GM23338 (cell line): ENCODE results near the gene NOP9. TPM values are rescaled to one million over a fixed set of nuclear protein-coding genes. Genes with fewer than 3 reads are reported as not detected.

ENCODE experiments used
- ATAC-seq: fragments of 200-7000 bp; cut with Tn5 transposase; 3 replicates; pipeline ENCODE4 v1.9.1; 2020
- DNase-seq: peaks from one replicate; pipeline ENCODE4 v3.0.0-alpha.2; 2015; ENCODE audit warnings: low spot score
- H2AFZ ChIP-seq: fragments of 200-600 bp; sonication (generic); 2 replicates; pipeline ENCODE4 v1.8.0; 2016; ENCODE audit warnings: antibody characterized with exemption, mild to moderate bottlenecking, moderate library complexity
- H3F3A ChIP-seq: fragments of 200-600 bp; sonication (generic); replicated peaks from 2 replicates; pipeline ENCODE4 v1.8.0; 2017; ENCODE audit warnings: antibody characterized with exemption, mixed run types, low read depth
- H3K27ac ChIP-seq: fragments of 200-600 bp; sonication (generic); 2 replicates; pipeline ENCODE4 v1.6.1; 2016; ENCODE audit warnings: low read depth
- H3K27me3 ChIP-seq: fragments of 200-600 bp; sonication (generic); 2 replicates; pipeline ENCODE4 v1.8.0; 2016; ENCODE audit warnings: mild to moderate bottlenecking, mixed run types, moderate library complexity; ENCODE audit not compliant: insufficient read depth
- H3K36me3 ChIP-seq: fragments of 200-600 bp; sonication (generic); 2 replicates; pipeline ENCODE4 v1.8.0; 2016; ENCODE audit warnings: mild to moderate bottlenecking; ENCODE audit not compliant: insufficient read depth
- H3K4me1 ChIP-seq: fragments of 200-600 bp; sonication (generic); 2 replicates; pipeline ENCODE4 v1.8.0; 2016; ENCODE audit warnings: mild to moderate bottlenecking, moderate library complexity; ENCODE audit not compliant: insufficient read depth
- H3K4me2 ChIP-seq: fragments of 200-600 bp; sonication (generic); 2 replicates; pipeline ENCODE4 v1.7.1; 2017; ENCODE audit warnings: mixed run types
- H3K4me3 ChIP-seq: fragments of 200-600 bp; sonication (generic); 2 replicates; pipeline ENCODE4 v1.6.1; 2016; ENCODE audit warnings: mixed run types
- H3K79me2 ChIP-seq: fragments of 200-600 bp; sonication (generic); replicated peaks from 2 replicates; pipeline ENCODE4 v1.8.0; 2017; ENCODE audit warnings: mild to moderate bottlenecking; ENCODE audit not compliant: insufficient read depth
- H3K9me2 ChIP-seq: fragments of 200-600 bp; sonication (generic); 2 replicates; pipeline ENCODE4 v1.8.0; 2017; ENCODE audit not compliant: insufficient read depth
- H4K20me1 ChIP-seq: fragments of 200-600 bp; sonication (generic); replicated peaks from 2 replicates; pipeline ENCODE4 v1.8.0; 2017; ENCODE audit warnings: mild to moderate bottlenecking; ENCODE audit not compliant: insufficient read depth
- H3K27ac Mint-ChIP-seq: 2 replicates; pipeline ENCODE4 v1.8.0; 2020; ENCODE audit warnings: inconsistent platforms, mild to moderate bottlenecking, moderate library complexity, mixed read lengths
- H3K27me3 Mint-ChIP-seq: 3 replicates; pipeline ENCODE4 v1.8.0; 2022; ENCODE audit warnings: low read depth, mild to moderate bottlenecking, moderate library complexity, mixed read lengths, inconsistent platforms; ENCODE audit not compliant: insufficient read depth, poor library complexity
- H3K36me3 Mint-ChIP-seq: 3 replicates; pipeline ENCODE4 v1.8.0; 2021; ENCODE audit warnings: low read depth, mild to moderate bottlenecking, inconsistent platforms, moderate library complexity, mixed read lengths
- H3K4me1 Mint-ChIP-seq: 3 replicates; pipeline ENCODE4 v1.8.0; 2020; ENCODE audit warnings: mild to moderate bottlenecking, inconsistent platforms, mixed read lengths
- H3K4me3 Mint-ChIP-seq: 3 replicates; pipeline ENCODE4 v1.8.0; 2021; ENCODE audit warnings: moderate library complexity, mild to moderate bottlenecking, inconsistent platforms, mixed read lengths
- H3K9me3 Mint-ChIP-seq: 3 replicates; pipeline ENCODE4 v1.8.0; 2020; ENCODE audit warnings: moderate library complexity, mild to moderate bottlenecking, inconsistent platforms, mixed read lengths
- CREB1 ChIP-seq: fragments of 250-450 bp; sonication (Bioruptor Pico); IDR thresholded peaks from 2 replicates; pipeline ENCODE4 v1.5.0; 2020; ENCODE audit warnings: low read depth, mild to moderate bottlenecking, moderate library complexity
- CTCF ChIP-seq, 2 experiments: fragments of 200-600 bp in 1 of 2; sonication (generic) in 1 of 2; conservative IDR thresholded peaks; 2 replicates each; pipeline versions ENCODE4 v1.5.1 to v1.6.1; 2016 to 2017; ENCODE audit warnings: antibody characterized with exemption in 2 of 2, low read depth in 2 of 2, mild to moderate bottlenecking in 2 of 2, moderate library complexity in 1 of 2
- EZH2 ChIP-seq: fragments of 200-600 bp; sonication (generic); IDR thresholded peaks from one replicate; pipeline ENCODE4 v1.8.0; 2017; ENCODE audit warnings: antibody characterized with exemption, mild to moderate bottlenecking, low read depth; ENCODE audit not compliant: unreplicated experiment
- JUNB ChIP-seq: IDR thresholded peaks from one replicate; pipeline ENCODE4 v1.6.1; 2016; ENCODE audit warnings: antibody characterized with exemption; ENCODE audit not compliant: unreplicated experiment
- NANOG ChIP-seq: IDR thresholded peaks from 2 replicates; pipeline ENCODE4 v1.6.1; 2016; ENCODE audit warnings: antibody characterized with exemption, borderline replicate concordance
- ZNF114 ChIP-seq: fragments of 250-450 bp; sonication (Bioruptor Pico); IDR thresholded peaks from 2 replicates; pipeline ENCODE4 v1.5.0; 2020; ENCODE audit warnings: mild to moderate bottlenecking, moderate library complexity
- ZNF331 ChIP-seq: fragments of 250-450 bp; sonication (Bioruptor Pico); IDR thresholded peaks from 2 replicates; pipeline ENCODE4 v1.5.0; 2020; ENCODE audit warnings: low read depth, mild to moderate bottlenecking, moderate library complexity
- ZNF462 ChIP-seq: fragments of 250-450 bp; sonication (Bioruptor Pico); IDR thresholded peaks from 2 replicates; pipeline ENCODE4 v1.5.0; 2020; ENCODE audit warnings: mild to moderate bottlenecking, moderate library complexity
- polyA plus RNA-seq: library from polyadenylated mRNA; unstranded; fragments of >200 nt; fragmentation: Nextera tagmentation; extraction: Ambion mirVana; gene quantifications from 2 replicates; pipeline ENCODE4 v1.2.1, GENCODE V29; 2016
- total RNA-seq: library from RNA; depleted of rRNA; stranded (reverse); fragments of >200 nt; shearing (Covaris generic); gene quantifications from 2 replicates; pipeline ENCODE4 v1.2.3, GENCODE V29; 2014

Gene NOP9
- total and polyA plus RNA-seq, 2 experiments from 2014 or later, result 7.9 to 32.8 TPM

GRCh38 chr14:24264298-24264697 is 35.4 kb upstream of the NOP9 start:
- no peak overlapping the region for H3K27ac Mint-ChIP-seq

GRCh38 chr14:24266344-24267244 is 33.1 kb upstream of the NOP9 start:
- peaks cover 6% of the 10 kb centered on the region; the same call in 1 of the 2 replicates for H3K4me1 ChIP-seq
- 0 out of 2 replicates have a peak, but pooled peaks cover 6% of the 10 kb centered on the region for H3F3A ChIP-seq
- ATAC-seq (no peak), DNase-seq (no peak)
- H2AFZ ChIP-seq, result no peak overlapping the region
- H3K4me3 Mint-ChIP-seq, result no peak overlapping the region
- no peaks in the 10 kb centered on the region; the same call in 2 of the 3 replicates for H3K9me3 Mint-ChIP-seq
- H3K27ac Mint-ChIP-seq, result no peak overlapping the region
- no peak overlapping the region for H3K4me3 ChIP-seq
- H3K36me3 Mint-ChIP-seq, result peaks cover 6% of the 10 kb centered on the region; the same call in 2 of the 3 replicates
- H3K4me2 ChIP-seq, result no peak overlapping the region
- no peaks in the 10 kb centered on the region for H3K79me2 ChIP-seq
- H4K20me1 ChIP-seq, result no peaks in the 10 kb centered on the region
- H3K27ac ChIP-seq, result no peak overlapping the region
- H3K27me3 Mint-ChIP-seq, result peaks cover 7% of the 10 kb centered on the region
- H3K4me1 Mint-ChIP-seq, result peaks cover 4% of the 10 kb centered on the region; the same call in 2 of the 3 replicates
- no peaks in the 10 kb centered on the region for H3K9me2 ChIP-seq
- H3K27me3 ChIP-seq, result no peaks in the 10 kb centered on the region
- H3K36me3 ChIP-seq, result no peaks in the 10 kb centered on the region
- TF ChIP-seq EZH2 (no peak), ZNF114 (CRISPR knock-in tag) (no peak), NANOG (no peak), ZNF331 (CRISPR knock-in tag) (no peak), ZNF462 (CRISPR knock-in tag) (no peak)

More at GRCh38 chr14:24264298-24264697, 35.4 kb upstream of the NOP9 start:
- H3K27ac ChIP-seq, result no peak overlapping the region
- peaks cover 10% of the 10 kb centered on the region for H3K27me3 Mint-ChIP-seq
- H3K36me3 ChIP-seq, result no peaks in the 10 kb centered on the region
- TF ChIP-seq CREB1 (CRISPR knock-in tag) (no peak), CTCF (conservative IDR thresholded peaks at IDR 0.05; ENCODE audit: low read depth in 2 of 2) (no peak), JUNB (no peak)
- H3K4me1 Mint-ChIP-seq, result peaks cover 3% of the 10 kb centered on the region; the same call in 1 of the 3 replicates
- DNase-seq (no peak), ATAC-seq (no peak)
- H3K9me3 Mint-ChIP-seq, result no peaks in the 10 kb centered on the region
- H3K4me1 ChIP-seq, result no peaks in the 10 kb centered on the region
- no peaks in the 10 kb centered on the region for H3K9me2 ChIP-seq
- H3F3A ChIP-seq, result no peaks in the 10 kb centered on the region
- no peak overlapping the region for H3K4me2 ChIP-seq
- no peak overlapping the region for H3K4me3 Mint-ChIP-seq
- H3K27me3 ChIP-seq, result no peaks in the 10 kb centered on the region
- H3K4me3 ChIP-seq, result no peak overlapping the region
- no peaks in the 10 kb centered on the region for H4K20me1 ChIP-seq
- H3K79me2 ChIP-seq, result no peaks in the 10 kb centered on the region
- H2AFZ ChIP-seq, result no peak overlapping the region
- H3K36me3 Mint-ChIP-seq, result peaks cover 6% of the 10 kb centered on the region; the same call in 2 of the 3 replicates
